H1 (cell line): ENCODE measurements around the gene RIN3. TPM values are rescaled to one million over a fixed set of nuclear protein-coding genes. Genes with fewer than 3 reads are reported as not detected.

Source experiments
- CTCF ChIA-PET: fragments of 300-600 bp; sonication (Branson Sonifier 250); formaldehyde crosslinking; loops from one replicate; lab custom pipeline; 2021; ENCODE audit not compliant: partially characterized antibody; lab: Charles Lee
- POLR2A ChIA-PET: fragments of 300-600 bp; sonication (Branson Sonifier 250); formaldehyde crosslinking; loops from one replicate; lab custom pipeline; 2021; ENCODE audit warnings: inconsistent platforms; ENCODE audit not compliant: partially characterized antibody; lab: Charles Lee
- DNase-seq, 2 experiments: peaks; one replicate each; pipeline versions ENCODE4 v3.0.0 to v3.0.0-alpha.2; 2010 to 2022; ENCODE audit warnings: low spot score in 2 of 2, low read depth in 1 of 2, mixed read lengths in 1 of 2
- FAIRE-seq: peaks from 2 replicates; lab custom pipeline; 2011; peaks lifted over from hg19 to GRCh38; lab: Jason Lieb, UNC
- H2AFZ ChIP-seq: 2 replicates; pipeline ENCODE4 v1.8.1; 2012; ENCODE audit warnings: low read length, inconsistent platforms
- H2AK5ac ChIP-seq: 2 replicates; pipeline ENCODE4 v1.6.1; 2013; ENCODE audit warnings: low read depth, low read length
- H2BK120ac ChIP-seq: replicated peaks from 2 replicates; pipeline ENCODE3; 2013; ENCODE audit warnings: low read depth, low read length, inconsistent platforms
- H2BK12ac ChIP-seq: 2 replicates; pipeline ENCODE4 v1.6.1; 2013; ENCODE audit warnings: low read depth, low read length
- H2BK15ac ChIP-seq: 2 replicates; pipeline ENCODE4 v1.6.1; 2013; ENCODE audit warnings: low read length
- H2BK20ac ChIP-seq: 2 replicates; pipeline ENCODE4 v1.6.1; 2013; ENCODE audit warnings: low read length
- H2BK5ac ChIP-seq: 2 replicates; pipeline ENCODE4 v1.6.1; 2013; ENCODE audit warnings: low read depth, low read length
- H3K14ac ChIP-seq: 2 replicates; pipeline ENCODE4 v1.6.1; 2013; ENCODE audit warnings: inconsistent platforms; ENCODE audit not compliant: insufficient read length
- H3K18ac ChIP-seq: 2 replicates; pipeline ENCODE4 v1.6.1; 2013; ENCODE audit warnings: low read length; ENCODE audit errors: extremely low read depth
- H3K23ac ChIP-seq: 2 replicates; pipeline ENCODE4 v1.6.1; 2013; ENCODE audit warnings: inconsistent platforms; ENCODE audit not compliant: insufficient read length
- H3K23me2 ChIP-seq: 2 replicates; pipeline ENCODE4 v1.6.1; 2013; ENCODE audit warnings: low read depth, low read length
- H3K27ac ChIP-seq: 2 replicates; pipeline ENCODE4 v1.6.1; 2011; ENCODE audit warnings: low read depth, low read length, inconsistent platforms
- H3K27me3 ChIP-seq, 4 experiments: replicated peaks in 1 of 4; 1 replicate in 1 of 4; 2 replicates in 3 of 4; pipeline versions ENCODE4 v1.6.1 to v1.8.1; 2011 to 2013; ENCODE audit warnings: low read length in 3 of 4, mild to moderate bottlenecking in 3 of 4, inconsistent platforms in 2 of 4, mixed read lengths in 2 of 4, moderate library complexity in 1 of 4; ENCODE audit not compliant: control insufficient read depth in 3 of 4, insufficient read depth in 3 of 4; ENCODE audit errors: extremely low read depth in 1 of 4
- H3K36me3 ChIP-seq, 4 experiments: 2 replicates each; pipeline versions ENCODE4 v1.6.1 to v1.8.1; 2011 to 2013; ENCODE audit warnings: mild to moderate bottlenecking in 4 of 4, low read length in 3 of 4, moderate library complexity in 2 of 4, control low read depth in 1 of 4, inconsistent platforms in 1 of 4; ENCODE audit not compliant: insufficient read depth in 4 of 4, control insufficient read depth in 2 of 4
- H3K4ac ChIP-seq: replicated peaks from 2 replicates; pipeline ENCODE3; 2013; ENCODE audit warnings: low read length, low read depth, mixed read lengths, inconsistent platforms; ENCODE audit not compliant: insufficient read length
- H3K4me1 ChIP-seq, 4 experiments: replicated peaks in 1 of 4; 1 replicate in 1 of 4; 2 replicates in 3 of 4; pipeline versions ENCODE4 v1.6.1 to v1.8.1; 2011 to 2013; ENCODE audit warnings: low read length in 3 of 4, inconsistent platforms in 2 of 4, mixed read lengths in 1 of 4; ENCODE audit not compliant: insufficient read depth in 4 of 4, control insufficient read depth in 3 of 4
- H3K4me2 ChIP-seq, 2 experiments: 2 replicates each; pipeline versions ENCODE4 v1.6.1 to v1.8.1; 2011 to 2013; ENCODE audit warnings: low read depth in 2 of 2, low read length in 2 of 2, control low read depth in 1 of 2, inconsistent platforms in 1 of 2, mild to moderate bottlenecking in 1 of 2; ENCODE audit not compliant: insufficient read depth in 1 of 2
- H3K4me3 ChIP-seq, 4 experiments: fragments of 200-600, 300-600 bp in 1 of 4; sonication (generic), shearing (Covaris generic), sonication (Bioruptor Twin) in 1 of 4; 2 replicates each; pipeline versions ENCODE4 v1.5.1 to v1.8.1; 2011 to 2016; ENCODE audit warnings: low read length in 4 of 4, low read depth in 3 of 4, control low read depth in 2 of 4, inconsistent platforms in 2 of 4, mild to moderate bottlenecking in 2 of 4, mixed read lengths in 1 of 4, moderate library complexity in 1 of 4; ENCODE audit not compliant: insufficient read depth in 2 of 4; ENCODE audit errors: extremely low read depth in 1 of 4
- H3K56ac ChIP-seq: replicated peaks from 2 replicates; pipeline ENCODE3; 2013; ENCODE audit warnings: low read depth, mild to moderate bottlenecking, mixed read lengths, low read length, inconsistent platforms; ENCODE audit not compliant: insufficient read length
- H3K79me1 ChIP-seq: 2 replicates; pipeline ENCODE4 v1.6.1; 2013; ENCODE audit warnings: low read depth, low read length, control low read depth
- H3K79me2 ChIP-seq, 2 experiments: 2 replicates each; pipeline versions ENCODE4 v1.6.1 to v1.8.1; 2012 to 2013; ENCODE audit warnings: low read length in 2 of 2, mild to moderate bottlenecking in 2 of 2, inconsistent platforms in 1 of 2; ENCODE audit not compliant: insufficient read depth in 2 of 2, control insufficient read depth in 1 of 2
- H3K9ac ChIP-seq, 4 experiments: replicated peaks in 1 of 4; 1 replicate in 1 of 4; 2 replicates in 3 of 4; pipeline versions ENCODE4 v1.6.1 to v1.8.1; 2011 to 2013; ENCODE audit warnings: low read depth in 3 of 4, low read length in 3 of 4, control low read depth in 2 of 4, mild to moderate bottlenecking in 2 of 4, moderate library complexity in 2 of 4, inconsistent platforms in 1 of 4; ENCODE audit errors: extremely low read depth in 1 of 4
- H3K9me3 ChIP-seq, 2 experiments: 2 replicates each; pipeline versions ENCODE4 v1.6.1 to v1.8.1; 2012 to 2013; ENCODE audit warnings: mild to moderate bottlenecking in 2 of 2, moderate library complexity in 2 of 2, control low read depth in 1 of 2, inconsistent platforms in 1 of 2, low read depth in 1 of 2, low read length in 1 of 2, mixed read lengths in 1 of 2; ENCODE audit not compliant: insufficient read depth in 2 of 2
- H4K20me1 ChIP-seq, 2 experiments: replicated peaks in 1 of 2; 2 replicates each; pipeline versions ENCODE3 to v1.8.1; 2011 to 2013; ENCODE audit warnings: inconsistent platforms in 2 of 2, low read length in 2 of 2, mild to moderate bottlenecking in 1 of 2; ENCODE audit not compliant: insufficient read depth in 2 of 2, control insufficient read depth in 1 of 2
- H4K5ac ChIP-seq: 2 replicates; pipeline ENCODE4 v1.6.1; 2013; ENCODE audit warnings: low read length, low read depth, mixed read lengths, inconsistent platforms; ENCODE audit not compliant: insufficient read length
- H4K8ac ChIP-seq: 2 replicates; pipeline ENCODE4 v1.8.0; 2013; ENCODE audit warnings: mild to moderate bottlenecking, moderate library complexity, low read length, inconsistent platforms; ENCODE audit not compliant: insufficient read depth; ENCODE audit errors: extremely low read depth
- H4K91ac ChIP-seq: replicated peaks from 2 replicates; pipeline ENCODE3; 2013; ENCODE audit warnings: low read length, mixed read lengths, inconsistent platforms; ENCODE audit not compliant: insufficient read length
- CEBPB ChIP-seq: IDR thresholded peaks from 2 replicates; pipeline ENCODE4 v1.6.1; 2012; ENCODE audit warnings: low read depth, low read length
- EGR1 ChIP-seq: IDR thresholded peaks from 2 replicates; pipeline ENCODE4 v1.6.1; 2011; ENCODE audit warnings: low read depth, low read length, borderline replicate concordance
- JUN ChIP-seq: IDR thresholded peaks from 2 replicates; pipeline ENCODE4 v1.6.1; 2011; ENCODE audit warnings: low read depth, mild to moderate bottlenecking, improper control_type of control experiment, low read length
- SP4 ChIP-seq: IDR thresholded peaks from 2 replicates; pipeline ENCODE4 v1.6.1; 2012; ENCODE audit warnings: low read length, inconsistent platforms
- SUZ12 ChIP-seq: fragments of 200-600 bp; sonication (generic); IDR thresholded peaks from 2 replicates; pipeline ENCODE4 v1.6.1; 2012; ENCODE audit warnings: mild to moderate bottlenecking, inconsistent platforms, low read length, moderate library complexity, mixed read lengths
- WGBS, 2 experiments: shearing (Covaris generic) in 1 of 2; methylation state at CpG; one replicate each; pipeline versions ENCODE4 v1.1.6 to v1.1.7; 2013 to 2015; ENCODE audit warnings: low lambda C conversion rate in 2 of 2, mixed read lengths in 2 of 2, inconsistent platforms in 1 of 2, low coverage in 1 of 2, missing lambda C conversion rate in 1 of 2; ENCODE audit not compliant: insufficient replicate concordance in 2 of 2, insufficient coverage in 1 of 2, insufficient read length in 1 of 2; ENCODE audit errors: extremely low coverage in 1 of 2, missing lambda C conversion rate in 1 of 2; 5-methylcytosine and 5-hydroxymethylcytosine counted together
- polyA plus RNA-seq, 7 experiments: library from polyadenylated mRNA; depleted of rRNA in 3 of 7; stranded (reverse) in 5 of 7; unstranded in 2 of 7; fragments of >200 nt in 5 of 7; fragments of 200-250 nt in 2 of 7; gene quantifications; 1 replicate in 5 of 7; 2 replicates in 1 of 7; 4 replicates in 1 of 7; pipeline versions ENCODE4 v1.2.1 to v1.2.3, GENCODE V29; 2011 to 2013; ENCODE audit warnings: missing spikeins in 2 of 7, mixed read lengths in 2 of 7
- total RNA-seq: library from RNA; stranded (reverse); fragmentation: NEBNext Ultra II Directional; extraction: Animal tissue kit (Norgen Biotek cat#: 25700); gene quantifications from 2 replicates; pipeline ENCODE4 v1.2.1, GENCODE V29; 2021

Gene RIN3
- total and polyA plus RNA-seq, 2 of the 8 experiments (the other 6 are each of a cell fraction or from before 2014, with no cell fraction given), result 0.59 to 1.5 TPM

- no peak overlapping the region for H2BK120ac ChIP-seq
- TF ChIP-seq SUZ12 (no peak), SP4 (no peak), CEBPB (no peak), EGR1 (no peak), JUN (no peak)
- H3K27me3 ChIP-seq, result no peaks in the 10 kb centered on the region
- H2BK5ac ChIP-seq, result no peak overlapping the region
- no peak overlapping the region for H3K23ac ChIP-seq
- H4K8ac ChIP-seq, result no peak overlapping the region
- H3K4me2 ChIP-seq, result no peak overlapping the region
- no peak for DNase-seq
- whole genome bisulfite sequencing, 2 experiments, result 65% methylated on average over 3 of the region's 3 CpGs; no CpG with 5 or more reads in 1 of the 2 experiments
- H3K9me3 ChIP-seq, result no peaks in the 10 kb centered on the region; a peak in 1 of 4 replicates
- no peak overlapping the region for H2AK5ac ChIP-seq
- H3K14ac ChIP-seq, result no peak overlapping the region
- no peak for FAIRE-seq
- H3K4me1 ChIP-seq, result peaks cover 5 to 14% (median 12%) of the 10 kb centered on the region in 4 experiments
- H3K27ac ChIP-seq, result no peak overlapping the region
- H3K79me2 ChIP-seq, result no peaks in the 10 kb centered on the region
- no peak overlapping the region for H2AFZ ChIP-seq
- no peaks in the 10 kb centered on the region for H3K23me2 ChIP-seq
- no peak overlapping the region for H2BK12ac ChIP-seq
- H3K79me1 ChIP-seq, result no peaks in the 10 kb centered on the region; the same call in 1 of the 2 replicates
- no peaks in the 10 kb centered on the region for H4K20me1 ChIP-seq
- H4K5ac ChIP-seq, result no peak overlapping the region
- POLR2A ChIA-PET, result no interaction called here
- no peak overlapping the region for H3K9ac ChIP-seq
- H3K56ac ChIP-seq, result no peak overlapping the region
- CTCF ChIA-PET, result interaction anchor here (1.1 to 2.9 kb wide), 3 partner anchors 9 to 118 kb away, joined by 3 to 21 read pairs (median 3); no protein-coding TSS in a partner anchor
- no peak overlapping the region for H4K91ac ChIP-seq
- H3K18ac ChIP-seq, result no peak overlapping the region
- no peaks in the 10 kb centered on the region for H3K36me3 ChIP-seq
- no peak overlapping the region for H2BK15ac ChIP-seq
- no peak overlapping the region for H3K4me3 ChIP-seq
- H2BK20ac ChIP-seq, result no peak overlapping the region
- H3K4ac ChIP-seq, result no peak overlapping the region
These were observed 43.4 kb upstream of the RIN3 start for GRCh38 chr14:92470215-92470614.
